Tibial nerve (tissue), 4 donors: Measurements from ENCODE around the gene SLC10A3. TPM values are rescaled to one million over a fixed set of nuclear protein-coding genes. Genes with fewer than 3 reads are reported as not detected.
A peak's percentile ranks its signal among the peaks of the same experiment; 100 is the strongest.

Experiments
- DNase-seq, 2 donors: peaks; one replicate each; pipeline ENCODE4 v3.0.0-alpha.2; 2019; ENCODE audit warnings: low spot score in 2 of 2
- H3K27ac ChIP-seq, 4 donors: fragments of 200-600 bp; sonication (generic) in 3 of 4; one replicate each; pipeline ENCODE4 v1.5.1; 2017 to 2019; ENCODE audit warnings: mild to moderate bottlenecking in 1 of 4
- H3K27me3 ChIP-seq, 2 donors: fragments of 200-600 bp; sonication (generic) in 1 of 2; one replicate each; pipeline versions ENCODE4 v1.5.1 to v1.6.0; 2017 to 2019
- H3K36me3 ChIP-seq, 3 donors: fragments of 200-600 bp; sonication (generic); one replicate each; pipeline ENCODE4 v1.5.1; 2018 to 2019
- H3K4me1 ChIP-seq, 4 donors: fragments of 200-600 bp; sonication (generic) in 3 of 4; one replicate each; pipeline ENCODE4 v1.5.1; 2017 to 2019
- H3K4me3 ChIP-seq, 4 donors: fragments of 200-600 bp; sonication (generic) in 3 of 4; one replicate each; pipeline ENCODE4 v1.5.1; 2017 to 2019; ENCODE audit warnings: mild to moderate bottlenecking in 1 of 4, moderate library complexity in 1 of 4
- H3K9me3 ChIP-seq, 4 donors: fragments of 200-600 bp; sonication (generic) in 3 of 4; one replicate each; pipeline ENCODE4 v1.5.1; 2017 to 2019
- CTCF ChIP-seq, 5 experiments: fragments of 200-600 bp in 3 of 5; fragments of 450-650 bp in 2 of 5; sonication (generic) in 3 of 5; IDR thresholded peaks; one replicate each; pipeline ENCODE4 v1.5.1; 2016 to 2019; ENCODE audit warnings: antibody characterized with exemption in 5 of 5, mild to moderate bottlenecking in 3 of 5, moderate library complexity in 2 of 5
- EP300 ChIP-seq, 2 donors: sonication (generic); formaldehyde crosslinking; IDR thresholded peaks; one replicate each; pipeline ENCODE4 v1.6.1; 2017; ENCODE audit warnings: antibody characterized with exemption in 2 of 2, mild to moderate bottlenecking in 1 of 2
- POLR2A ChIP-seq, 2 donors: fragments of 450-650 bp; IDR thresholded peaks; one replicate each; pipeline ENCODE4 v1.6.1; 2017; ENCODE audit warnings: antibody characterized with exemption in 2 of 2, mild to moderate bottlenecking in 2 of 2, moderate library complexity in 2 of 2
- WGBS, 2 donors: methylation state at CpG; one replicate each; pipeline ENCODE4 v1.1.5; 2018; 5-methylcytosine and 5-hydroxymethylcytosine counted together
- total RNA-seq, 4 donors: library from RNA; depleted of rRNA; stranded (reverse); fragments of >200 nt; gene quantifications; one replicate each; pipeline ENCODE4 v1.1.0, GENCODE V29; 2016

Gene SLC10A3
- total RNA-seq, result 10 to 100 TPM; 17.8 to 40.6 (median 27.0) TPM

GRCh38 chrX:154490414-154491083 lies at the start of gene SLC10A3:
TSS of gene SLC10A3 (minus strand) at chrX:154490629. CDS start at chrX:154488940, 1,689 bp downstream.
- Histone ChIP-seq H3K4me1 (peaks cover 0 to 28% (median 1%) of the 10 kb centered on the region in 4 donors), H3K27ac (peak within 1 kb of the TSS; percentile 83 to 97 (median 92)), H3K9me3 (no peaks in the 10 kb centered on the region), H3K4me3 (peak within 1 kb of the TSS; percentile 47 to 85 (median 62)), H3K36me3 (peaks cover 0 to 12% (median 0%) of the 10 kb centered on the region in 3 donors), H3K27me3 (no peaks in the 10 kb centered on the region)
- 25% methylated on average over 39 of the region's 71 CpGs; no CpG with 5 or more reads in 1 of the 2 donors for WGBS, 2 donors
- DNase-seq, result peak; percentile 74 to 80
- TF ChIP-seq EP300 (IDR thresholded peaks at IDR 0.05) (peak in 1 of 2 donors; percentile 96), CTCF (IDR thresholded peaks at IDR 0.05) (peak in 1 of 5 experiments; percentile 7), POLR2A (IDR thresholded peaks at IDR 0.05) (peak; percentile 47 to 86)

GRCh38 chrX:154539077-154539476 lies 48.6 kb upstream of the SLC10A3 start:
- Histone ChIP-seq H3K9me3 (no peaks in the 10 kb centered on the region), H3K36me3 (no peaks in the 10 kb centered on the region), H3K27ac (no peak overlapping the region), H3K4me3 (no peak overlapping the region), H3K4me1 (peaks cover 0 to 35% (median 4%) of the 10 kb centered on the region in 4 donors), H3K27me3 (no peaks in the 10 kb centered on the region)
- TF ChIP-seq CTCF (IDR thresholded peaks at IDR 0.05) (no peak), EP300 (IDR thresholded peaks at IDR 0.05) (no peak), POLR2A (IDR thresholded peaks at IDR 0.05) (no peak)
- WGBS, 2 donors, result 52 to 75% methylated on average over 8 of the region's 8 CpGs
- DNase-seq, result no peak

GRCh38 chrX:154535892-154536291 lies 45.5 kb upstream of the SLC10A3 start:
- Histone ChIP-seq H3K27ac (no peak overlapping the region), H3K4me3 (no peak overlapping the region), H3K36me3 (peaks cover 0 to 21% (median 0%) of the 10 kb centered on the region in 3 donors), H3K27me3 (no peaks in the 10 kb centered on the region), H3K9me3 (no peaks in the 10 kb centered on the region), H3K4me1 (peaks cover 0 to 13% (median 2%) of the 10 kb centered on the region in 4 donors)
- no peak for TF ChIP-seq EP300 (IDR thresholded peaks at IDR 0.05)
- no peak for TF ChIP-seq POLR2A (IDR thresholded peaks at IDR 0.05)
- TF ChIP-seq CTCF (IDR thresholded peaks at IDR 0.05), result no peak
- WGBS, 2 donors, result 86 to 93% methylated on average over 6 to 9 of the region's 9 CpGs
- DNase-seq, result no peak

GRCh38 chrX:154534526-154535322 lies 44.3 kb upstream of the SLC10A3 start:
- Histone ChIP-seq H3K9me3 (no peaks in the 10 kb centered on the region), H3K27ac (peak overlapping the region; percentile 33 to 71 (median 53)), H3K27me3 (no peaks in the 10 kb centered on the region), H3K4me3 (no peak overlapping the region), H3K36me3 (peaks cover 0 to 21% (median 0%) of the 10 kb centered on the region in 3 donors), H3K4me1 (peaks cover 0 to 11% (median 2%) of the 10 kb centered on the region in 4 donors)
- peak; percentile 70 for DNase-seq
- 21% methylated on average over 24 of the region's 34 CpGs; no CpG with 5 or more reads in 1 of the 2 donors for WGBS, 2 donors
- TF ChIP-seq EP300 (IDR thresholded peaks at IDR 0.05) (peak in 1 of 2 donors; percentile 78), CTCF (IDR thresholded peaks at IDR 0.05) (peak; percentile 82 to 100 (median 97)), POLR2A (IDR thresholded peaks at IDR 0.05) (no peak)
